ENCODE results near the gene DPAGT1. TPM values are rescaled to one million over a fixed set of nuclear protein-coding genes. Genes with fewer than 3 reads are reported as not detected.

DPAGT1 gene
- total RNA-seq, 1 experiment from 2014 or later: 45.1 TPM

DNA sequence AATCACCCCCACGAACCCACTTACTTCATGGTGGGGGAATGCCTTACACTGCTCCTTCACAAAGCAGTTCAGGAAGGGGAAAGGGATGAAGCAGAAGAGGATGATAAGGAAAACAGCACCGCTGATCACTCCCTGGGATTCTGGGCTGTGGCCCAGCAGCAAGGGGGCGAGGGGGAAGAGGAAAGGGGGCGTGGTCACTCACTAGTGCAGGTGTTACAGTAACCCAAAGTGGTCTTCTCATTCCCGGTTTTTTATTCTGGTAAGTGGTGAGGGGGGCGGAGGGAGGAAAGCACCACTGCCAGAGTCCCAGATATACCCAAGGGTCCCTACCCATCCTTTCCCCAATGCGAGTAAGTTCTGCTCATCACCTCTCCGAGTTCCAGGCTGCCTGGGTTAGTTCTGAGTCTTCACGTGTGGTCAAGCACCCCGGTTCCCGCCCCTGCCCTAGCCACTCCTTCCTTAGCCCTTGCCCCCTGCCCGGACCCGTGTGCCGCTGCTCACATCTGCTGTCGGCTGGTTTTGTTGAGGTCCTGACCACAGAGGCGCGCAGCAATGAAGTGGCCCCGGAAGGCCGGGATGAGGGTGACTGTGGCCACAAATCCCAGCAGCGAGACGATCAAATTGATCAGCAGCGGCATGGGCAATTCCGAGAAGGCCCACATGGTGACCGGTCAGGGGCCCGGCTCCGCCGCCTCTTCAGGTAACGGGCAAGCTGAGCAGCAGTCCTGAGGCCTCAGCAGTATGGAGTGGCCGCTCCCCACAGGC, 477 bp downstream of the DPAGT1 start:
- Histone ChIP-seq H3K27ac (ENCODE audit: low read depth, low read length) (peak overlapping the region; percentile 96), H2AFZ (ENCODE audit: low read depth, low read length, poor library complexity, severe bottlenecking) (peak overlapping the region; percentile 87)
- TF ChIP-seq, protein P1, sequence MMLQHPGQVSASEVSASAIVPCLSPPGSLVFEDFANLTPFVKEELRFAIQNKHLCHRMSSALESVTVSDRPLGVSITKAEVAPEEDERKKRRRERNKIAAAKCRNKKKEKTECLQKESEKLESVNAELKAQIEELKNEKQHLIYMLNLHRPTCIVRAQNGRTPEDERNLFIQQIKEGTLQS (IDR thresholded peaks at IDR 0.05): no peak
- TF ChIP-seq POLR2A (IDR thresholded peaks at IDR 0.05; ENCODE audit: borderline replicate concordance, extremely low read depth, insufficient read depth, insufficient read length) (no peak), POLR2AphosphoS5 (IDR thresholded peaks at IDR 0.05; ENCODE audit: low read depth, low read length) (peak; percentile 2; the same call in 1 of the 2 replicates), ZFX (IDR thresholded peaks at IDR 0.05) (peak; percentile 79), ELF1 (IDR thresholded peaks at IDR 0.05; ENCODE audit: borderline replicate concordance, low read depth) (no peak), CEBPB (IDR thresholded peaks at IDR 0.05; ENCODE audit: low read depth) (no peak)
- TF ChIP-seq, protein P2, sequence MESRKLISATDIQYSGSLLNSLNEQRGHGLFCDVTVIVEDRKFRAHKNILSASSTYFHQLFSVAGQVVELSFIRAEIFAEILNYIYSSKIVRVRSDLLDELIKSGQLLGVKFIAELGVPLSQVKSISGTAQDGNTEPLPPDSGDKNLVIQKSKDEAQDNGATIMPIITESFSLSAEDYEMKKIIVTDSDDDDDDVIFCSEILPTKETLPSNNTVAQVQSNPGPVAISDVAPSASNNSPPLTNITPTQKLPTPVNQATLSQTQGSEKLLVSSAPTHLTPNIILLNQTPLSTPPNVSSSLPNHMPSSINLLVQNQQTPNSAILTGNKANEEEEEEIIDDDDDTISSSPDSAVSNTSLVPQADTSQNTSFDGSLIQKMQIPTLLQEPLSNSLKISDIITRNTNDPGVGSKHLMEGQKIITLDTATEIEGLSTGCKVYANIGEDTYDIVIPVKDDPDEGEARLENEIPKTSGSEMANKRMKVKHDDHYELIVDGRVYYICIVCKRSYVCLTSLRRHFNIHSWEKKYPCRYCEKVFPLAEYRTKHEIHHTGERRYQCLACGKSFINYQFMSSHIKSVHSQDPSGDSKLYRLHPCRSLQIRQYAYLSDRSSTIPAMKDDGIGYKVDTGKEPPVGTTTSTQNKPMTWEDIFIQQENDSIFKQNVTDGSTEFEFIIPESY (IDR thresholded peaks at IDR 0.05; ENCODE audit: extremely low read depth, insufficient replicate concordance, low read length): no peak
- TF ChIP-seq, protein P3, sequence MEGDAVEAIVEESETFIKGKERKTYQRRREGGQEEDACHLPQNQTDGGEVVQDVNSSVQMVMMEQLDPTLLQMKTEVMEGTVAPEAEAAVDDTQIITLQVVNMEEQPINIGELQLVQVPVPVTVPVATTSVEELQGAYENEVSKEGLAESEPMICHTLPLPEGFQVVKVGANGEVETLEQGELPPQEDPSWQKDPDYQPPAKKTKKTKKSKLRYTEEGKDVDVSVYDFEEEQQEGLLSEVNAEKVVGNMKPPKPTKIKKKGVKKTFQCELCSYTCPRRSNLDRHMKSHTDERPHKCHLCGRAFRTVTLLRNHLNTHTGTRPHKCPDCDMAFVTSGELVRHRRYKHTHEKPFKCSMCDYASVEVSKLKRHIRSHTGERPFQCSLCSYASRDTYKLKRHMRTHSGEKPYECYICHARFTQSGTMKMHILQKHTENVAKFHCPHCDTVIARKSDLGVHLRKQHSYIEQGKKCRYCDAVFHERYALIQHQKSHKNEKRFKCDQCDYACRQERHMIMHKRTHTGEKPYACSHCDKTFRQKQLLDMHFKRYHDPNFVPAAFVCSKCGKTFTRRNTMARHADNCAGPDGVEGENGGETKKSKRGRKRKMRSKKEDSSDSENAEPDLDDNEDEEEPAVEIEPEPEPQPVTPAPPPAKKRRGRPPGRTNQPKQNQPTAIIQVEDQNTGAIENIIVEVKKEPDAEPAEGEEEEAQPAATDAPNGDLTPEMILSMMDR (IDR thresholded peaks at IDR 0.05 in 2 of 3, conservative IDR thresholded peaks at IDR 0.05 in 1 of 3; ENCODE audit: borderline replicate concordance in 1 of 3, insufficient read depth in 1 of 3, low read depth in 2 of 3, low read length in 2 of 3): 0 out of 6 replicates have a peak, but pooled peaks of 1 of the 3 experiments have one; percentile 15

More for the DNA sequence above, 477 bp downstream of the DPAGT1 start:
- ATAC-seq (peak; percentile 60), DNase-seq (ENCODE audit: low read depth, low spot score) (no peak)
- ChIA-PET POLR2A (interaction anchor here (0.8 to 1.9 kb wide), 9 partner anchors 11 to 95 kb away, joined by 3 to 20 read pairs (median 3); partner anchors contain the start of genes HINFP, HMBS, NLRX1 and VPS11), RAD21 (ENCODE audit: low non-redundant PET in 1 of 2, low total read pairs in 2 of 2, uncharacterized antibody in 2 of 2, unreplicated experiment in 2 of 2) (interaction anchor here in 1 of 2 experiments (0.7 to 1.0 kb wide), 2 partner anchors 16 to 20 kb away, joined by 4 to 7 read pairs; partner anchors contain the start of gene HINFP), CTCF (interaction anchor here (0.6 to 1.8 kb wide), 8 partner anchors 10 to 273 kb away, joined by 3 to 6 read pairs (median 4); partner anchors contain the start of genes CBL and VPS11)
- no peaks in the 10 kb centered on the region for H3K27me3 ChIP-seq (ENCODE audit: insufficient read depth, low read length)
- H3K79me2 ChIP-seq (ENCODE audit: insufficient read depth, low read length): peaks cover 32% of the 10 kb centered on the region
- no peaks in the 10 kb centered on the region for H3K9me3 ChIP-seq (ENCODE audit: control insufficient read depth in 1 of 2, insufficient read depth in 1 of 2, low read depth in 1 of 2, low read length in 2 of 2)
- peaks cover 10 to 25% of the 10 kb centered on the region in 2 experiments; a peak in 3 of 4 replicates for H3K36me3 ChIP-seq (ENCODE audit: control insufficient read depth in 1 of 2, insufficient read depth in 2 of 2, low read length in 2 of 2)
- peak overlapping the region; percentile 58 to 78 for H3K4me3 ChIP-seq (replicated peaks in 1 of 2; ENCODE audit: low read depth in 1 of 2, low read length in 2 of 2)
- no peaks in the 10 kb centered on the region for H4K20me1 ChIP-seq (ENCODE audit: insufficient read depth)
- H3K4me2 ChIP-seq (ENCODE audit: low read length): peak overlapping the region; percentile 89
- intact Hi-C loops (cut with micrococcal nuclease): loop anchor here (2.0 to 10.0 kb wide), 6 partner anchors 68 to 371 kb away; partner anchors contain the start of genes NLRX1 and USP2
- H3K9me2 ChIP-seq (ENCODE audit: insufficient read depth): no peaks in the 10 kb centered on the region
- peak overlapping the region; percentile 81 for H3K9ac ChIP-seq (ENCODE audit: low read length)
- H3K4me1 ChIP-seq (ENCODE audit: control insufficient read depth in 1 of 2, insufficient read depth in 2 of 2, low read length in 2 of 2): peaks cover 28 to 37% of the 10 kb centered on the region in 2 experiments
- BruUV-seq (replicated peaks): TSS peak; percentile 51
